Measurements from ENCODE around the gene EXO5.
"Not testable (repeated sequence)": the region's sequence is repeated elsewhere in the genome, so short reads cannot be mapped to it uniquely, and the experiment has no call there.

EXO5 gene

DNA sequence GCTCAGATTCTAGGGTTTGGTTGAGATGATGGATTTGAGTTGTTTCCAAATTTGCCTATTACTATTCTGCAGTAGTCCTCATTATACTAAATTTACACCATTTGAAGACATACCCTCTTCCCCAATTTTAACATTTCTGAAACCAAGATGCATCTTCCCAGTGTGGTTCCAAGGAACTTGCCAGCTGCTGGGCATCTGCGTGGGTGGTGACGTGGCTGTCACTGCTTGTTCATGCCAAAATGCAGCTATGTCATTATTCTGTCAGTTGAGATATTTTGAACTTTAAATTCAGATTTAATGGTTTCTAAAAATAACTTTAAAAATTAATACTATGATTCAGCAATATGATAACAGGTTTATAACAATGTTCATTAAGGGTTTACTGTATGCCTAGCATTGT, 30.3 kb upstream of the EXO5 start:
- H4K20me1 ChIP-seq (ENCODE audit: insufficient read depth, low read length) = no peaks in the 10 kb centered on the region
- H3K4me2 ChIP-seq (ENCODE audit: insufficient read depth, low read length) = peak overlapping the region; percentile 82
- peaks cover 14% of the 10 kb centered on the region for H3K79me2 ChIP-seq (ENCODE audit: insufficient read depth, low read length)
- H3K27ac ChIP-seq (ENCODE audit: low read length) = no peak overlapping the region
- H3K36me3 ChIP-seq (ENCODE audit: insufficient read depth, low read length) = peaks cover 17% of the 10 kb centered on the region
- peaks cover 25% of the 10 kb centered on the region for H3K9me3 ChIP-seq (ENCODE audit: insufficient read depth, low read length, severe bottlenecking)
- peaks cover 31% of the 10 kb centered on the region for H3K4me1 ChIP-seq (ENCODE audit: insufficient read depth, low read length)
- DNase-seq (no peak), ATAC-seq (ENCODE audit: insufficient read depth, low read depth) (no peak)
- no peaks in the 10 kb centered on the region for H3K27me3 ChIP-seq (ENCODE audit: insufficient read depth, low read length, poor library complexity)
- H3K9ac ChIP-seq (ENCODE audit: low read depth, low read length) = peak overlapping the region; percentile 84
- no peak for TF ChIP-seq EZH2 (IDR thresholded peaks at IDR 0.05; ENCODE audit: borderline replicate concordance, low read depth, low read length, severe bottlenecking)
- TF ChIP-seq, protein P1, sequence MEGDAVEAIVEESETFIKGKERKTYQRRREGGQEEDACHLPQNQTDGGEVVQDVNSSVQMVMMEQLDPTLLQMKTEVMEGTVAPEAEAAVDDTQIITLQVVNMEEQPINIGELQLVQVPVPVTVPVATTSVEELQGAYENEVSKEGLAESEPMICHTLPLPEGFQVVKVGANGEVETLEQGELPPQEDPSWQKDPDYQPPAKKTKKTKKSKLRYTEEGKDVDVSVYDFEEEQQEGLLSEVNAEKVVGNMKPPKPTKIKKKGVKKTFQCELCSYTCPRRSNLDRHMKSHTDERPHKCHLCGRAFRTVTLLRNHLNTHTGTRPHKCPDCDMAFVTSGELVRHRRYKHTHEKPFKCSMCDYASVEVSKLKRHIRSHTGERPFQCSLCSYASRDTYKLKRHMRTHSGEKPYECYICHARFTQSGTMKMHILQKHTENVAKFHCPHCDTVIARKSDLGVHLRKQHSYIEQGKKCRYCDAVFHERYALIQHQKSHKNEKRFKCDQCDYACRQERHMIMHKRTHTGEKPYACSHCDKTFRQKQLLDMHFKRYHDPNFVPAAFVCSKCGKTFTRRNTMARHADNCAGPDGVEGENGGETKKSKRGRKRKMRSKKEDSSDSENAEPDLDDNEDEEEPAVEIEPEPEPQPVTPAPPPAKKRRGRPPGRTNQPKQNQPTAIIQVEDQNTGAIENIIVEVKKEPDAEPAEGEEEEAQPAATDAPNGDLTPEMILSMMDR (IDR thresholded peaks at IDR 0.05; ENCODE audit: borderline replicate concordance, extremely low read depth, low read length, poor library complexity, severe bottlenecking) = no peak
- peak overlapping the region; percentile 48 to 78; a peak in 3 of 4 replicates for H3K4me3 ChIP-seq (ENCODE audit: low read depth in 1 of 2, low read length in 2 of 2)
- H2AFZ ChIP-seq (ENCODE audit: low read depth, low read length) = peak overlapping the region; percentile 92

DNA sequence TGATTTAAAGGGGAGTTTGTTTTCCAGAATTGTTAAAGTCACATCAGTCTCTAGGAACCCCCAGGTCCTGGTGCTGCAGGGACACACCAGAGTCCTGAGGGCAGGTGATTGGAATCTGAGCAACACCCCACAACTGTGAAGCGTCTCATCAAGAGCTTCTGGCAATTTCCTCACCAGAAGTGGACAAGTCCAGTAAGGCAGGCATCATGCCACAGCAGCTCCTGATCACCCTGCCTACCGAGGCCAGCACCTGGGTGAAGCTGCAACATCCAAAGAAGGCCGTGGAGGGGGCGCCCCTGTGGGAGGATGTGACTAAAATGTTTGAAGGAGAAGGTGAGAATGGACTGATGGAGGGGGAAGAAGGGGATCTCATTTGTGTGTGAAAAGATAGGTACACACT, 29.4 kb upstream of the EXO5 start:
- no peak overlapping the region for H3K9ac ChIP-seq (ENCODE audit: low read depth, low read length)

DNA sequence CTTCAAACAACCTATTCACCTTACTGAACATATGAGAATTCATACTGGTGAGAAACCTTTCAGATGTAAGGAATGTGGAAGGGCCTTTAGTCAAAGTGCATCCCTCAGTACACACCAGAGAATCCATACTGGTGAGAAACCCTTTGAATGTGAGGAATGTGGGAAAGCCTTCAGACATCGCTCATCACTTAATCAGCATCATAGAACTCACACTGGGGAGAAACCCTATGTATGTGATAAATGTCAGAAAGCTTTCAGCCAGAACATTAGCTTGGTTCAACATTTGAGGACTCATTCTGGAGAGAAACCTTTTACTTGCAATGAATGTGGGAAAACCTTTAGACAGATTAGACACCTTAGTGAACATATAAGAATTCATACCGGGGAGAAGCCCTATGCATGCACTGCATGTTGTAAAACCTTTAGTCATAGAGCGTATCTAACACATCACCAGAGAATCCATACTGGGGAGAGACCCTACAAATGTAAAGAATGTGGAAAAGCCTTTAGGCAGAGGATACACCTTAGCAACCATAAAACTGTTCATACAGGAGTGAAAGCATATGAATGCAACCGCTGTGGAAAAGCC, 13.2 kb upstream of the EXO5 start:
- peaks cover 47% of the 10 kb centered on the region for H3K9me3 ChIP-seq (ENCODE audit: insufficient read depth, low read length, severe bottlenecking)
- H3K4me2 ChIP-seq (ENCODE audit: insufficient read depth, low read length) = no peak overlapping the region
- H3K27ac ChIP-seq (ENCODE audit: low read length) = no peak overlapping the region
- no peaks in the 10 kb centered on the region for H3K27me3 ChIP-seq (ENCODE audit: insufficient read depth, low read length, poor library complexity)
- H2AFZ ChIP-seq (ENCODE audit: low read depth, low read length) = no peak overlapping the region
- no peak overlapping the region for H3K9ac ChIP-seq (ENCODE audit: low read depth, low read length)
- H3K36me3 ChIP-seq (ENCODE audit: insufficient read depth, low read length) = peaks cover 64% of the 10 kb centered on the region
- H3K4me1 ChIP-seq (ENCODE audit: insufficient read depth, low read length) = no peaks in the 10 kb centered on the region
- H4K20me1 ChIP-seq (ENCODE audit: insufficient read depth, low read length) = no peaks in the 10 kb centered on the region
- TF ChIP-seq, protein P1 (IDR thresholded peaks at IDR 0.05; ENCODE audit: borderline replicate concordance, extremely low read depth, low read length, poor library complexity, severe bottlenecking) = no peak
- no peak for TF ChIP-seq EZH2 (IDR thresholded peaks at IDR 0.05; ENCODE audit: borderline replicate concordance, low read depth, low read length, severe bottlenecking)
- no peak for DNase-seq
- ATAC-seq (ENCODE audit: insufficient read depth, low read depth) = no peak
- peaks cover 8% of the 10 kb centered on the region; the same call in 1 of the 2 replicates for H3K79me2 ChIP-seq (ENCODE audit: insufficient read depth, low read length)
- H3K4me3 ChIP-seq (ENCODE audit: low read depth in 1 of 2, low read length in 2 of 2) = no peak overlapping the region

More for the DNA sequence above, 29.4 kb upstream of the EXO5 start:
- Histone ChIP-seq H3K9me3 (ENCODE audit: insufficient read depth, low read length, severe bottlenecking) (peaks cover 20% of the 10 kb centered on the region), H3K79me2 (ENCODE audit: insufficient read depth, low read length) (peaks cover 14% of the 10 kb centered on the region), H3K27me3 (ENCODE audit: insufficient read depth, low read length, poor library complexity) (no peaks in the 10 kb centered on the region), H3K27ac (ENCODE audit: low read length) (no peak overlapping the region), H3K4me2 (ENCODE audit: insufficient read depth, low read length) (peak overlapping the region; percentile 82; the same call in 1 of the 2 replicates), H2AFZ (ENCODE audit: low read depth, low read length) (no peak overlapping the region), H3K36me3 (ENCODE audit: insufficient read depth, low read length) (peaks cover 21% of the 10 kb centered on the region), H3K4me3 (ENCODE audit: low read depth in 1 of 2, low read length in 2 of 2) (peak overlapping the region in 1 of 2 experiments; percentile 31; a peak in 1 of 4 replicates), H3K4me1 (ENCODE audit: insufficient read depth, low read length) (peaks cover 31% of the 10 kb centered on the region), H4K20me1 (ENCODE audit: insufficient read depth, low read length) (no peaks in the 10 kb centered on the region)
- DNase-seq (no peak), ATAC-seq (ENCODE audit: insufficient read depth, low read depth) (no peak)
- TF ChIP-seq EZH2 (IDR thresholded peaks at IDR 0.05; ENCODE audit: borderline replicate concordance, low read depth, low read length, severe bottlenecking) = no peak
- TF ChIP-seq, protein P1 (IDR thresholded peaks at IDR 0.05; ENCODE audit: borderline replicate concordance, extremely low read depth, low read length, poor library complexity, severe bottlenecking) = no peak

DNA sequence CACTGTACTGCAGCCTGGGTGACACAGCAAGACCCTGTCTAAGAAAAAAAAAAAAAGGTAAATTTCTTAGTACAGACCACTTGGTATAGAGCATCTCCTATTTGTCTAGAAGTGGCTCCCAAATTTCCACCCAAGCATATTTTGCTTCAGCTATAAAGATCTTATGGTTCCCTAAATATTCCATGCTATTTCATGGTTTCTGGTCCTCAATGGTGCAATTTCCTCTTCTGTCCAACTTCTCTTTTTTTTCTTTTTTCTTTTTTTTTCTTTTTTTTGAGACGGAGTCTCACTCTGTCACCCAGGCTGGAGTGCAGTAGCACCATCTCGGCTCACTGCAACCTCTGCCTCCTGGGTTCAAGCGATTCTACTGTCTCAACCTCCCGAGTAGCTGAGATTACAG, 5.9 kb upstream of the EXO5 start:
- H3K4me1 ChIP-seq (ENCODE audit: insufficient read depth, low read length); H3K4me3 ChIP-seq (ENCODE audit: low read depth in 1 of 2, low read length in 2 of 2); H3K4me2 ChIP-seq (ENCODE audit: insufficient read depth, low read length); H3K27me3 ChIP-seq (ENCODE audit: insufficient read depth, low read length, poor library complexity); H3K9ac ChIP-seq (ENCODE audit: low read depth, low read length); H4K20me1 ChIP-seq (ENCODE audit: insufficient read depth, low read length); DNase-seq; H2AFZ ChIP-seq (ENCODE audit: low read depth, low read length); ATAC-seq (ENCODE audit: insufficient read depth, low read depth); H3K27ac ChIP-seq (ENCODE audit: low read length); H3K79me2 ChIP-seq (ENCODE audit: insufficient read depth, low read length): not testable (repeated sequence)
- H3K9me3 ChIP-seq (ENCODE audit: insufficient read depth, low read length, severe bottlenecking) = peaks cover 53% of the 10 kb centered on the region
- peaks cover 16% of the 10 kb centered on the region for H3K36me3 ChIP-seq (ENCODE audit: insufficient read depth, low read length)

Measured in DND-41 (cell line).